ENCODE data around the gene SDF4.
"Not testable (repeated sequence)": the region's sequence is repeated elsewhere in the genome, so short reads cannot be mapped to it uniquely, and the experiment has no call there.

SDF4 gene

GRCh38 chr1:1181129-1181937 lies 50.5 kb downstream of the SDF4 start:
- no peak for DNase-seq

- no peak for DNase-seq
These were observed 51.6 kb downstream of the SDF4 start for GRCh38 chr1:1179983-1180861.

- DNase-seq, result no peak
These were observed 52.3 kb downstream of the SDF4 start for GRCh38 chr1:1179346-1179982.

GRCh38 chr1:1178794-1179331 lies 52.9 kb downstream of the SDF4 start:
- DNase-seq, result no peak

- no peak for DNase-seq
These were observed 54.2 kb downstream of the SDF4 start for GRCh38 chr1:1177452-1178206.

GRCh38 chr1:1176931-1177330 lies 54.9 kb downstream of the SDF4 start:
- no peak for DNase-seq

DNA sequence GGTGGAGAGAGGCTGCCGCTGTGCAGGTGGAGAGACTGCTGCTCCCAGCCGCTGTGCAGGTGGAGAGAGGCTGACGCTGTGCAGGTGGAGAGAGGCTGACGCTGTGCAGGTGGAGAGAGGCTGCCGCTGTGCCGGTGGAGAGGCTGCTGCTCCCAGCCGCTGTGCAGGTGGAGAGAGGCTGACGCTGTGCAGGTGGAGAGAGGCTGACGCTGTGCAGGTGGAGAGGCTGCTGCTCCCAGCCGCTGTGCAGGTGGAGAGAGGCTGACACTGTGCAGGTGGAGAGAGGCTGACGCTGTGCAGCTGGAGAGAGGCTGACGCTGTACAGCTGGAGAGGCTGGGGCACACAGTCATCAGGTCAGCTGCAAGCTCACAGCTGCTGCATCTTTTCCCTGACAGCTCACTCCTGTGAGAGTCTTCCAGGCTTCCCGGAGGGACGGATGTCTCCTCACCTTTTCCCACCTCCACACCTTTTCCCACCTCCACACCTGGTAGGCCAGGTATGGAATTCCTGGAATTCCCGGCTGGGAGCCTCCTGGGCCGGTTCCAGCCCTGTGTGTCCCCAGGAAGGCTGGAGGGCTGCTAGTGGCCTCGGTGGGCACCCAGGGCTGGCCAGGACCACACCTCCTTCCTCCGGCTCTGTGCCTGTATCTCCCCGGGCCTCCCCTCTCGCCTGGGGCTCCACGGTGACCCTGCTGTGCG lies 55.6 kb downstream of the SDF4 start:
- not testable (repeated sequence) for DNase-seq

DNA sequence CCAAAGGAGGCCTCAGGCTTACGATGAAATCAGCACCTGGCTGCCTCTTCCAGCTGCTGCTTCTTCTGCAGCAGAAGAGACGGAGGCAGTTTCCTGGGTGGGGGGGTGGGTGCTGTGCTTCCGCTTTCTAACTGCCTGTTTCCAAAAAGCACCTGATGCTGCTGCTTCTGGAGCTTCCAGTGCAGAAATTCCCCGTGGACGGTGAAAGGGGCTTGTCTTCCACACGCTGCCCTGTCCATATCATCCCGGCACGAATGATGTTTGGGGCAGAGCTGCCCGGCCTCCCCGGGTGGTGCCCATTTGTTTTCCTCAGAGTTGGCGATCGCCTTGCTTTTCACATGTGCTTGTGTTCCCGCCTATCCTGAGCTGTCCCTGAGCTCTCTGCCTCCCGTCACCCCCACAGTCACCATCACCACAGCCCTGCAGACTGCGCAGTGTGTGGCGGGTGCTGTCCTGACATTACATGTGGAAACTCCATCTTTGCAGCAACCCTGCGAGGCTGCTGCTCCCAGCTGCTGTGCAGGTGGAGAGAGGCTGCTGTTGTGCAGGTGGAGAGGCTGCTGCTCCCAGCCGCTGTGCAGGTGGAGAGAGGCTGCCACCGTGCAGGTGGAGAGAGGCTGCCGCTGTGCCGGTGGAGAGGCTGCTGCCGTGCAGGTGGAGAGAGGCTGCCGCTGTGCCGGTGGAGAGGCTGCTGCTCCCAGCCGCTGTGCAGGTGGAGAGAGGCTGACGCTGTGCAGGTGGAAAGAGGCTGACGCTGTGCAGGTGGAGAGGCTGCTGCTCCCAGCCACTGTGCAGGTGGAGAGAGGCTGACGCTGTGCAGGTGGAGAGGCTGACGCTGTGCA lies 56.4 kb downstream of the SDF4 start:
- no peak for DNase-seq

- no peak for DNase-seq
These were observed 57.9 kb downstream of the SDF4 start, which contains the start of gene TTLL10 for GRCh38 chr1:1173793-1174415. Gene TTLL10, plus strand, starts transcription at chr1:1173880. Its CDS starts 5,336 bp downstream, at chr1:1179216.

GRCh38 chr1:1173061-1173792 lies 58.6 kb downstream of the SDF4 start:
- no peak for DNase-seq

DNA sequence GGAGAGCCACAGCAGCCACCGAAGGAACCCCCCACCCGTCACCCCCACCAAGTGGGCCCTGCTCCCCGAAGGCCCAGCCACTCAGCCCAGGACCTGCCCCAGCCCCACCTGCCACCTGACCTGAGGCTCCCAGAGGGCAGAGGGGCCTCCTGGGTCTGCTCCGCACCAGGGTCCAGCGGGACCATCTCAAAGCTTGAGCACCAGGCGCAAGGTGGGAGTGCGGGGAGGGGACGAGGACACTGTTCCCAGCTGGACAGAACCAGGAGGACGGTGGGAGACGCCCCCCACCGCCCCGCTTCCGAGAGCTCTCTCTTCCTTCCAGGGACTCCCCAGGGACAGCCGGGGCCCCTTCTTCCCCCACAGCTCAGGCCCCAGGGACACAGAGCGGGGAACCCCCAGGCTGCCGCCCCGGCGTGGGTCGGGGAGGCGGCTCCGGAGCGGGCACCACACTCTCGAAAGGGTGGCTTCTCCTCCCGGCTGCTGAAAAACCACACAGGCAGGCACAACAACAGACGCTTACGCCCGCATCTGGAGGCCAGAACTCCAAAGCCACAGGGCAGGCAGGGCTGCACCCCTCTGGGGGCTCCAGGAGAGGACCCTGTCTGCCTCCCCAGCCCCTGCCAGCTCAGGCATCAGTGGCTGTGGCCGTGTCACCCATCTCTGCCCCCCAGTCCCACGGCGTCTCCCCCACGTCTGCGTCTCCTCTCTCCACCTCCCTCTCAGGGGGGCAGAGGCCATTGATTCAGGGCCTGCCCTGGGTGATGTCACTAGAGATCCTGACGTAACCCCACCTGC lies 60.1 kb downstream of the SDF4 start:
- DNase-seq, result no peak

GRCh38 chr1:1171161-1171545 lies 60.6 kb downstream of the SDF4 start:
- DNase-seq, result no peak

DNA sequence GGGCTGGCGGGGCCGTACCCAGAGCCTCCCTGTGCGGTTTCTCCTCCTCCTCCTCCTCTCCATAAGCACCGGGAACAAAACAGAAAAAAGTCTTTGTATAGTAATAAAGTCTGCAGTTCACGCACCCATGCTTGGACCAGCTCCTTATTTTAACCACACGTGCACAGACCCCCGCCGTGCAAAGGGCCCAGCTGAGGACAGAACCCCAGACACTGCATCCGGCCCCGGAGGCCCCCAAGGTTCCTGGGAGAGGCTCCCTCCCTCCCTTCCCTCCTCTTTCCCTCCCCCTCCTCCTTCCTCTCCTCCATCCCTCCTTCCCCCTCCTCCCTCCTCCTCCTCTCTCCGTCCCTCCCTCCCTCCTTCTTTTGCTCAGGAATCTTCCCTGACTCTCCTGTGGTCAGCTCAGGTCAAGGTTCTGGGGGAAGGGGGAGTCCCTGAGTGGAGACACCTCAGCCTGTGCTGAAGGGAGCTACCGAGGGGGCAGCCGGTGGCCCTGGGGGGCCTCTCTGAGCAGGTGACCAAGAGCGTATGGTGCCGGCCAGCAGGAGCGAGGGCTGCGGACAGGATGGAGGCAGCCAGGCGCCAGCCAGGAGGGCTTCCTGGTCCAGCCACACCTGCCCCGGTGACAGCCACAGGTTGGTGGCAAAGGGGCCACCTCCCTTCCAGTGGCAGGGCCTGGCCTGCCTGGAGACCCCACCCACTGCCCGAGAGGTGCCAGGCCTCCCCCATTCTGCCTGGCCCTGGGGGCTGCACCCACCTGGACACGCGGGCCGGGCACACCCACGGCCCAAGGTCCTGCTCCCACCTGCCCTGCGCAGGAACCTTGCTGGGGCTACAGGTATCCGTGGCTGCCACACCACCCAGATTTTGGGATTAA lies 61.3 kb downstream of the SDF4 start:
- no peak for DNase-seq

GRCh38 chr1:1169429-1170214 lies 62.2 kb downstream of the SDF4 start:
- DNase-seq, result no peak
